Kidney glomerular epithelial cell (primary cell): Measurements from ENCODE around the gene ARAP1.
A peak's percentile ranks its signal among the peaks of the same experiment; 100 is the strongest.

Source experiments
- DNase-seq: peaks from one replicate; lab custom pipeline; 2025; lab: John Stamatoyannopoulos, UW

Gene ARAP1

DNA sequence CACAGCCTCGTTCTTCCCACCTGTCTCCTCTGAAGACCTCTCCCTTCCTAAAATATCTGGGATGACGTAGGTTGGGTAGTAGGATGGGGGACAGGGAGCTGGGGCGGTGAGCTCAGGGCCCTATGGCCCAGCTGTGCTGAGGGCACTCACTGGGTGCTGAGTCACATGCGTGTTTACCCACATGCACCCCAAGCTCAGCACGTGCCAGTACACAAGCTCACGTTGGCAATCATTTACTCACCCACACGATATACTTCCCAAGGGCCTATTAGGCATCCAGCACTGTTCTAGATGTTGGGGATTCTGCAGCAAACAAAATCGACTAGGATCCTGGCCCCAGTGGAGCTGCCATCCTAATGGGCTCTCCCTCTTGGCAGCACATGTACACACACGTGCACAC lies 28.7 kb downstream of the ARAP1 start:
- DNase-seq, result no peak

DNA sequence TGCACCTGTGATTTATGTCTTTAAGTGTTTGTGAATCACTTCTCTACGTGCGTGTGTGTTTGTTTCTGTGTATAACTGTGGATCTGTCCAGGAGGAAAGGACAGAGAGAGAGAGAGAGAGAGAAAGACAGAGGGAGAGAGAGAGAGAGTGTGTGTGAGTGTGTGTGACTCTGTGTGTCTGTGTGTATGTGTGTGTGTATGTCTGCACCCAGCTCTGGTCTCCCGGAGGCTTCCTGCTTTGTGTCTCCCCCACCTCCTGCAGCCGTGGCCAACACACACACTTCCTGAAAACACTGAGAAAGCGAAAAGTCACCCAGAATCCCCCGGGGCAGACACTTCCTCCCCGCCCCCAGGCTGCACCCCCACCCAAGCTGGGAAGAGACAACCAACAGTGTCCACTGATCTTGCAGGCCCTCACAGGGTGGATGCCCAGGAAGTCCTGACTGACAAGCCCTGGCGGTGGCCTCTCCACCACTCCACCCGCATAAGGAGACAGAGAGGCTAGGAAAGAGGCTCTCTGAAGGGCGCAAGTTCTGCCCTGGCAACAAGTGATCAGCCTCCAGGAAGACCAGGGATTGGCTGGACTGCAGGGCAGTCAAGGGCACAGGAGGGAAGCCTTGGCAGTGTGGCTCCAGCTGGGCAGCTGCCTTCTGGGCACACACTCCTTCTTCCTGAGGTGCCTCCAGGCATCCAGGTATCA lies 30.0 kb downstream of the ARAP1 start:
- DNase-seq, result peak; percentile 94

DNA sequence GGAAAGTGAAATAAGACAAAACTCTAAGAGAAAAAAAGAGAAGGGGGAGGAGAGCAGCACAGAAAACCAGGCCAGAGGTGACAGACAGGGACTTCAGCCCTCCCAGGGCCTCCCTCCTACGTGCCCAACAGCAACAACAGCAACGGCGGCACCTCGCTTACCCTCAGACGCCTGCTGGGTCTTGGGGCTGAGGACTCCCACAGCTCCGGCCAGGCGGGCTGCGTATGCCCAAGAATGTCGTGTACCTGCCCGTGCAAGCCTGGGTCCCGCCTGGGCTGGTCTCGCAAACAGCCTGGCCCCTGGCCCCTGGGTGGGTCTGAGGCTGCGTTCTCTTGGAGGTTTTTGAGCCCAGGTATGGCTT lies 30.5 kb downstream of the ARAP1 start:
- no peak for DNase-seq

DNA sequence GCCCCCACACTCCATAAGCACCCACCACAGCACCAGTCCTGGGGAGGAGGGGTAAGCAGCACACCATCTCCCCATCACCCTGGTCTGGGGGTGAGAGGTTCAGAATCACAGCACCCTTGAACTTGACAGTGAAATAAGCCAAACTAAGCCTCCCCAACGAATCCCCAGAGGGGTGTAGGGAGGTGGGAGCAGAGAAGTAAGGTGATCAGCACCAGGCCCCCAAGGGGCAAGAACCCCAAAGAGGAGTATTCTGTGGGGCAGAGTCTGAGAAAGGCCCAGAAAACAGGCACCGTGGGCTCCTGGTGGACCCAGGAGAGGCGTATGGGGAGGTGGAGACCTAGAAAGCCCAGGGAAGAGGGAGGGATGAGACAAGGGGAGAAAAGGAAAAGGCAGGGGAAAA lies 30.9 kb downstream of the ARAP1 start:
- DNase-seq, result no peak

DNA sequence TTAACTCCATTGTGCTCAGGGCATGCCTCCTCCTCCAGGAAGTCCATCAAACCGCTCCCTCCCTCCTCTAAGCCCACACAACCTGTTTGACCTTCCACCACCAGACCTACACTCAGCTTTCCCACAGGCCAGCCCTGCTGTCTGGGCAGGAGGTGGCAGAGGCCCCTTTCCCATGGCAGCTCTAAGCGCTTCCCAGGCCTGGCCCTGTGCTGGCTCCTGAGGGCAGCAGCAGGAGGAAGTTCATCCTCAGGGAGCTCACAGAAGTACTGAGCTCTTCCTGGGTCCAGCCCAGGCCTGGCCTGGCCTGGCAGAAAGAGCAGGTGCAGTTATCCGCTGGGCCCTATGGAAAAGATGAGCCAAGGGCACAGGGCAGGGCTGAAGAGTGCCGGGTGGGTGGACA lies 31.4 kb downstream of the ARAP1 start:
- no peak for DNase-seq

DNA sequence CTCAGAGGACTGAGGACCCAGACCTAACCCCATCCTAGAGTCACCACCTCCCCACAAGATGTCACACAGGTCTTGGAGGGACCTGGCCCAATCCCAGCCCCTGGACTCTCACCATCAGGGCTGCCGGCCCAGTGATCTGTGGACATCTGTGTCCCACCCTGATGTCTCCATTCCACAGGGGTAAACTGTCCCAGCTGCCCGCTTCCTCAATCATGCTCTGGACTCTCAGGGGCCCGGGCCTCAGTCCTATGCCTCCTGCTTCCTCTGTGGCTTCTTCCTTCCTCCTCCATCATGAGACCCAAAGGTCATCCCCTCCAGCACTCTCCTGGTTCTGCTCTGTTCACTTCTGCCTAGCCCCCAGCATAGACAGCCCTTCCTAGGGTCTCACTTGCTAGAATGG lies 32.2 kb downstream of the ARAP1 start:
- no peak for DNase-seq

DNA sequence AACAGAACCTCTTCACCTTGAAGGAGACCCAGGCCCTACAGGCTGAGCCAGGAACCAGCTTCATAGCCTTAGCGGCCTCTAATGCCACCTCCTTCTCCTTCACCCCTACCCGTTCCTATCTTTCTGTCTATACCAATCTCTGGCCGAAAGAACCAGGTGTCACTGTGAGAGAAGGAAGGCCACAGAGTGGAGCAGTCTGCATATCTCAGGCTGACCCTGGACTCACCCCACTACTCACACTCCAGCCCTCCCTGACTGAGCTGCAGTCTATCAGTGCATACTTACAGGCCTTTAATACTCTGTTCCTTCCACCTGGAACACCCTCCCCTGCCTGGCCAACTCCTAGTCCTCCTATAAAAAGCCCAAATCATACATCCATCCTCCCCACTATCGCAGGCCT lies 32.7 kb downstream of the ARAP1 start:
- DNase-seq, result no peak

DNA sequence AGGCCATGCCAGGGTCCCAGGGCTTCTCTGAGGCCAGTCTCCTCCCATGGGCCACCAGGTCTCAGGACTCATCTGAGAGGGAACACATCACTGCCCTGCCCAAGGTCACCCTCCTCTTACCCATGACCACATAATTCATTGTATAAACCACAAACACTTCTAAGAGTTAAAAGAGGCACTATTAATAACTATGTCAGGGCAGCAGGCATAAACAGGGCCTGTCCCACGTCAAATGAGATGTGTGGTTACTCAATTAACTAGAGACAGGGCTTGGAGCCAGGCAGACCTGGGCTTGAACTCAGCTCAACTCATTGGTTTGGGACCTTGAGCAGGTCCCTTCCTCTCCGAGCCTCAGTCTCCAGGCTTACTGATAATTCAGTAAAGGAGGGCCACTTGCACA lies 33.1 kb downstream of the ARAP1 start:
- no peak for DNase-seq

DNA sequence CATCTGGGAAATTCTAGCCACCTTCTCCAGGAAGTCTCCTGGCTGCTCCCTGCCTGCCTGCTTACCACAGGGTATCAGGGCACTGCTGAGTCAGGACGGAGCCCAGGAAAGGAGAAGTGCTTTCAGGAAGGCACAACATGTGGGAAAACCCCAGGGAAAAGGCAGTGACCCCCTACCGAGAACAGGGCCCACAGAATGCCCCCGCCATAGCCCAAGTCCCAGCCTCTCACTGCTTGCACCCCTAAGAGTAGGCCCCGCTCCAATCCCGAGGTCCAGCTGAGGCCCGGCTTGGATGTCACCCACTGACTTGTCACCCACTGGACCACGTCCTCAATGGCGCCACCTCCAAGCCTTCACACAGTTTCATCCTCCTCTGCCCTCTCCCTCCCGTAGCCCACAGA lies 34.1 kb downstream of the ARAP1 start:
- no peak for DNase-seq

DNA sequence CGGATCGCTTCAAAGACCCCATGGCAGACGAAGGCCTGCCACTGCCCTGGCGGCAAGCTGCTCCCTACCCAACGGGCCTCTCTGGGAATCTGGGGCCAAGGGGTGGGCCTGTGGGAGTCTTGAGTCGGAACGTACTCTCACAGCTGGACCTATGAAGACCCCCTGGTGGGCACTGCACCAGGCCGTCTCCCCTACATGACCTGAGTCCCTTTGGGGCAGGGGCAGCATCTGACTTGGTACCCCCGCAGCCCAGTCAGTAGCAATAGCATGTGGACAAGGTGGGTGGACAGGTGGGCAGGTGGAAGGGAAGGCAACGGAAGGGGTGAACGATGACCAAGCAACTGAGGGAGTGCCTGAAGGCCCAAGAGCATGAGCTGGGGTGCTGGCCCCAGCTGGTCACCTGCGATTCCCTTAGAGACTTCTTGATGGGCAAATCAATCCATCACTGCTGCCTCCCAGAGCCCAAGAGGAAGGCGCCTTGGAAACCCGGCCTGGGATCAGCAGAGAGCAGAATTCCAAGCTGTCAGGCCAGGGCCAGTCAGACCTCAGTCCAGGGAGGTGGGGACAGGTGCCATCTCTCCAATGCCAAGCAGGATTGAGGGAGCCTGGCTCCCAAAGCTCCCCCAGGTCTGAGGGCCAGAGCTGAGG lies 35.3 kb downstream of the ARAP1 start:
- DNase-seq, result no peak

DNA sequence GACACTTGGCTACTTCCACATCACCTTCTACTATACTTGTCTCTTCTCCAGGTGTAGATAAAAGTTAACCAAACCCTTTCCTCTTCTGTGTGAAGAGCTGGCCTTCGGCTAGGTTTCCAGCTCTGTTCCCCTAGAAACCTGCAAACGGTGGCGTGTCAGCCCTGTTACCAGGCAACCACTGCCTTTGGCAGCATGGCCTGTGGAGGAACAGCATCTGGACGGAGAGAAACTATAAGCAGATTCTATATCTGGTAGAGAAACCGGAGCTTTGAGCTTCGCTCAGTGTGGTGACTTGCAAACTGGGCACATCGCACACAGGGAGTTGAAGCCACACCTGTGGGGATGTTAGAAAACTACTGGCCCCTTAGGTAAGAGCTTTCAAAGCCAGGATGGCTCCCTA lies 35.9 kb downstream of the ARAP1 start:
- DNase-seq, result no peak

DNA sequence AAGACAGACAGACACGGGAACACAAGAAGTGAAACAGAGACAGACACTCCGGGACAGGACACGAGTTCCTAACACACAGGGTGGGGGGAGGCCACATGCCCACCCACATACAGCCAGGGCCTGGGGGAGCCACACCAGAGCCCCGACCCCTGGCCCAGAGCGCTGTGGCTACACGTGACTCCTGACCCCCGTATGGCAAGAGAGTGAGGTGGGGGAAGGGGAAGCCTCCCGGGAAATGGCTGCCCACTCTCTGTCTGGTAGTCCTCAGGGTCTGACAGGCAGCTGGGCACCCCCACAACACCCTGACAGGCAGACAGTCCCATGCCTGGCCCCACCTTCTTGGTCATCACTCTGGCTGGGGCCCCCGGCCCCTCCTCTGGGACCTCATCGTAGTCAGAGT lies 39.4 kb downstream of the ARAP1 start:
- no peak for DNase-seq

DNA sequence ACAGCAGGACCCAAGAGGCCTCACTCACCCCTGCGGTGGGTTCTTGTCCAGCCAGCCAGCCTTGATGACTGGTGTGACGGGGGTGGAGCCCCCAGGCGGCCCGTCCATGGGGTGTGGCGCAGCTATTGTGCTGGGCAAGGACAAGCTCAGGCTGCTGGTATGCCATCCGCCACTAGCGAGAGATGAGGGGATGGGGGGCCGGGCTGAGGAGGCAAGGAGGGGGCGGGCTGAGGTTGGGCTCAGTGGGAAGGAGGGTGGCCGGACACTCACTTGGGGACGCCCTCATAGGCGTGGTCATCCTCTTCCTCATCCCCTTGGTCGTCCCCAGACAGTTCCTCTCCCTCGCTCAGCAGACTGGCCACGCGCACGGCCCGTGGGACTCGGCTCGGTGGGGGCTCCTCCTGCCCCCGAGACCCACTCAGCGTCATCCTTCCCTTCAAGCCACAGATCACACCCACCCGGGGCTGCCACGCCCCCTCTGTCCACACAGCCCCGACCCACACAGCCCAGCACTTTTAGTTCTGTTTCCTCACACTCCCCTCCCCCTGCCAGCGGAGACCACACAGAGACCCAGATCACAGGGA lies 39.9 kb downstream of the ARAP1 start:
- no peak for DNase-seq

DNA sequence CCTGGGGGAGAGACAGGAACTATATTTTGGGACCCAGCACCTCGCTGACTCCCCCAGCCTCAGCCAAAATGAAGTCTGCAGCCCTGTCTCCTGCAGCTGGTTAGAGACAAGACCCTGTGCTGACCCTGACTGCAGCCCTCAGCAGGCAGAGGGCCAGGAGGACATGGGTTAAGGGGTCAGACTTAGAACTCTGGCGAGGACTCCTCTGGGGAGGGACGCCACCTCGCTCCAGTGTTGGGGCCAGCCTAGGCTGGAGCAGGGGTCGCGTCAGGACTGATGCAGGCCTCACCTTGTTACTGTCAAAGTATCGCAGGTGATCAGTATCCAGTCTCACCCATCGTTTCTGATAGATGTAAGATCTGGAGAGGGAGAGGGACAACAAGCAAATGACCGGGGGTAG lies 41.1 kb downstream of the ARAP1 start:
- no peak for DNase-seq

DNA sequence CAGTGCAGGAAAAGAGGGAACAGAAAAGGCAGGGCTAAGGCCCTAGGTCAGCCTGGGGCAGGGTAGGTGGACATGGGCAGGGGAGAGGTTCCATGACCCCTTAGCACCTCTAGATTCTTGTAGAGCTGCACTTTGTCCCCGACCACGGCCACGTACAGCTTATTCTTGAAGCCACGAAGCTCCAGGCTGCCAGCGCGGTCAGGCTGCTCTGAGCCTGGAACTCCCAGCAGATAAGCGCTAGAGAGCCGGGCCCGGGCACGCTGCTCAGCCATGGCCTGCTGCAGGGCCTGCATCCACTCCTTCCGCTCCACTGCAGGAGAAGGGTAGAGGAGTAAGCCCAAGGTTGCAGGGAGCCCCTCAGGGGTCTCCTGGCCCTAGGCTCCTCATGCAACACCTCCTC lies 41.9 kb downstream of the ARAP1 start:
- DNase-seq, result no peak

DNA sequence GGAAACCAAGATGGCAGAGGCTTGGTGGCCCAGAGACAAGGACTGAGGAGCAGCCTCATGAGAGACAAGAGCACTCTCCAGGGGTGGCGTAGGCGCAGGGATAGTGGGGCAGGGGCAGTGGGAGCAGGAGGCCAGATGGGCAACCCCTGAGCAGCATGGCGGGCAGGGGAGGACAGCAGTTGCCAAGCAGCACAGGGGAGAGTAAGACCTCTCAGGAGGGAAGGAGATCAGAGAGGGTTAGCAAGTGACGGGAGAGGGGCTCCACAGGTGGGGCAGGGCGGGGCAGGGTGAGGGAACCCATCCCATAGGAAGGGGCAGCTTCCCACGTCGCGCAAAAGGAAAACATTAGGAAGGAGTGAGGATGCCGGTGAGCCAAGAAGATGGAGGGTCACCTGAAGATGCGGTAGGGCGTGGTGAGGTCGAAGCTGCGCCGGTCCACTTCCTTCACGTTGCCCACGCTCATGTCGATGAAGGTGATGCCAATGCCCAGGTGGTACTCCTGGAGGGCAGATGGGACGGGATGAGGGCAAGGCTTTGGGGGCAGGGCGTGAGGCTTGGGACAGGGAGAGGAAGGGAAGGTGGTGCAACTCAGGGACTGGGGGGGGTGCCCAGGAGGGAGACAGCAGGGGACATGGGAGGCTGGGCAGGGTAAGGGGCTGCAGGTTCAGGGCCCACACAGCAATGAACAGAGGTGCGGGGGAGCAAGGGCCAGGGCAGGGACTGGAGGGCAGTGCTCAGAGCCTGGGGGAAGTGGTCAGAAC lies 42.5 kb downstream of the ARAP1 start:
- DNase-seq, result no peak

DNA sequence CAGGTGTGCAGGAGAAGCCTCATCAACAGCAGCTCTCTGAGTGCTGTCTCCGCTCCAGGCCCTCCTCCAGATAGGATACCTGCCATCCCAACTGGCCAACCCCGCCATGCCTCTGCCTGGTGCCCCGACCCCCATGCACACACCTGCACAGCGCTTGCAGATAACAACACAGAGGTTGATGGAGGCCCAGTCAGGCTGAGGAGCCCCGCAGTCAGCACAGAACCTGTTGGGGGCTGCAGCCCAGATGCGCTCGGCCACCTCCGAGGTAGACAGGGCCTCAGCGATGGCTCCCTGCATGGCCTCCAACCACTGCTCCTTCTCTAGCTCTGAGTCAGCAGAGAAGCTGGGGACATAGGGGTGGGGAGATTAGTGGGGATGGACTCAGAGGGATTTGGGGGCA lies 45.2 kb downstream of the ARAP1 start:
- no peak for DNase-seq

DNA sequence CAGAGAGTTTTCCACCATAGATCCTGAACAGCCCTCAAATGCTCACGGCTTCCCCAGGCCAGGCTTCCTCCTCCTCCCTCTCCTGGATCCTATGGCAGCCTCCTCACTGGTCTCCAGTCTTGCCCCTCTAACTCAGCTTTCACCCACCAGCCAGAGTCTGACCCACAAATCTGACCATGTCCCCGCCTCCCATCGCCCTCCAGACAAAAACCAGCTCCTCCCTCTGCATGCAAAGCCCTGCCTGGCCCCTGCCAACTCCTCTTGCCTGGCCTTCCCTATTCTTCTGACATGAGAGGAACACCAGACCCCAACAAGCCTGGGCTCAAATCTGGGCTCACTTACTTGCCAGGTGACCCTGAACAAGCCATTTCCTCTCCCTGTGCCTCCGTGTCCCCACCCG lies 45.6 kb downstream of the ARAP1 start:
- no peak for DNase-seq

DNA sequence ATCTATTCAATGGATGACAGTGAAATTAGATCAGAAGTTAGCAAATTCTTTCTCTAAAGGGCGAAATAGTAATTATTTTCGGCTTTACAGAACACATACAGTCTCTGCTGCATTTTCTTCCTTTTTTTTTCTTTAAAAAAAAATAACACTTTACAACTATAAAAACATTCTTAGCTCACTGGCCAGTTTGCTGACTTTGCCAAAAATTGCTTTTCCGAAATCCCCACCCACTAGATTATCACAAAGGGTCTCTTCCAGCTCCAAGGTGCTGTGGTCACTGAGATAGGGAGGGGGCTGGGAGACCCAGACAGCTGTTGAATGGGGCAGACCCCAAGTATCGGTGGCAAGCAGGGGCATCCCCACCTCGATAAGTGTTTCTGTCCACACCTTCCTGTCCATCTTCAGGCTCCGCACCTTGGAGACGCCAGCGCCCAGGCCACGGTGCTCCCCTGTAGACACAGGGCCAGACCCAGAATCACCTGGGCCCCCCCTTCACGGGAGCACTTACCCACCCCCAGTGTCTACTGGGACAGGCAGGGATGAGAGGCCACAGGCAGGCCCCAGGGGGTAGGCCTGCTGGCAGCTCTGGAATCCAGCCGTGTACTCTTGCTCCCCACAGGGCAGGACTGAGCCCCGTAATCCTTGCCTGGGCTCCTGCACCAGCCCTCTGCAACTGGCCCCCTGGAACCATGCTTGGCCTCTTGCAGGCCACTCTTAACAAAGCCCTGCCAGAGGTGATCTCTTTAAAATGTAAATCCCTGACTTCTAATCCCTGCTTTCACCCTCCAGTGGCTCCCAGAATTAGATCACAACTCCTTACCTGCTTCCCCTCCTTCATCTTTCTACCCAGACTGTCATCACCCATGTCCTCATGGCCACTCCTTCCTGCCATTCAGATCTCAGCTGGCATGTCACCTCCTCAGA lies 46.5 kb downstream of the ARAP1 start:
- DNase-seq, result no peak

DNA sequence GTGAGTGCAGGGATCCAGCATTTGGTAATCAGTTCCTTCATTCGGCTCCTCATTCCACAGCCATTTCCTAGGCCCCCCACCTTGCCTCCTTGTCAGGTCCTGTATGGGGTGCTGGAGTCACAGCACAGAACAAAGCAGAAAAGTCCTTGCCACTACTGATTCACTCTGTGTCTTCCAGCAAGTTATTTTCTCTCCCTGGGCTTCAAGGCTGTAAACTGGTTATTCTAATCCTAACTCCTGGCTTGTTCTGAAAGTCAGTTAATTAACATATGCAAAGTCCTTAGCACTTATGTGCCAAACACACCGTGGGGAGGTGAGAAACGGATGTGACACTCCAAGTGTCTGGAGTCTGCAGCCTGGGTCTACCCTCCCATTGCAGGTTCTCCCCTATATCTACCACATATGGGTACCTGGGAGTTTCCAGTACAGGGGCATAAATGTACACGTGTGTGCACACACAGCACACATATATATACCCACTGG lies 47.4 kb downstream of the ARAP1 start:
- no peak for DNase-seq

DNA sequence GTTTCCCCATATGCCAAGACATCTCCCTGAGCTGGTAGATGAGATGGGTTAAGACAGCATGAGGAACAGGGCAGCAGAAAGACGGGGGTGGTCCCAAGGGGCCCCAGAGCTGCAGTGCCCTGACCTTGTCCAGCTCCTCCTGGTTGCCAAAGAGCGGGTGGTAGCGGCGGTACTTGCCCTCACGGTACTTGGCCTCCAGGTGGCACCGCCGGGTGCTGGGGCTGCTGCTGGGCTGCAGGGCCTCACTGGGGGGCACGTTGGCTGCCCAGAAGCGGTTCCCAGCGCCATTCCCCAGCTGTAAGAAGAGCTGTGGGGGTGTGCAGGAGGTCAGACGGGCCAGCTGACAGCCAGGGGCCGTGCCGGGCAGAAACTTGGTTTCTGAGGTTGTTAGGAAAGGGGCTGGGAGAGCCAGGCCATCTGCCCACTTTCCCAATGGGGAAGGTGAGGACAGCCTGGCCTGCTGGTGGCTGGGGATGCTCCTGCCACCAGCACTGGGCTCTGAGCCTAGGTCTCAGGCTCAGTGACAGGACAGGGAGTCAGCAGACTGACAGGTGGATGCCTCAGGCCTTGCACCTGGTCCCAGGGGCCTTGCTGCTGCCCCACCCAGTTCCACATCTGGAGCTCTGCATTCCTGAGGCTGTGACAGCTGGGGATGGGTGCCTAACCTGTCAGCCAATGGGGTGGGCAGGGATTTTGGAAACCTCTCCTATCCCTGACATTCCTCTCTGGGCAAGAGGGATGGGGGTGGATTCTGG lies 48.0 kb downstream of the ARAP1 start:
- DNase-seq, result no peak
